NCI-H82 (cell line): ENCODE data around the gene NEURL1.

Experiments
- DNase-seq: peaks from one replicate; lab custom pipeline; 2025; lab: John Stamatoyannopoulos, UW

NEURL1 gene

GRCh38 chr10:103564776-103565520, 71.4 kb downstream of the NEURL1 start:
- DNase-seq = peak; percentile 53

- no peak for DNase-seq
Observed at GRCh38 chr10:103566536-103566935, 73.0 kb downstream of the NEURL1 start.

- no peak for DNase-seq
Observed at GRCh38 chr10:103568505-103568904, 75.0 kb downstream of the NEURL1 start.

GRCh38 chr10:103569896-103570295, 76.4 kb downstream of the NEURL1 start:
- no peak for DNase-seq

- DNase-seq = no peak
Observed at GRCh38 chr10:103570844-103571655, 77.5 kb downstream of the NEURL1 start.

GRCh38 chr10:103571656-103571975, 78.1 kb downstream of the NEURL1 start:
- no peak for DNase-seq

GRCh38 chr10:103572347-103573204, 79.1 kb downstream of the NEURL1 start:
- DNase-seq = no peak

- DNase-seq = no peak
Observed at GRCh38 chr10:103573205-103573487, 79.6 kb downstream of the NEURL1 start.

GRCh38 chr10:103574097-103575061, 80.9 kb downstream of the NEURL1 start:
- DNase-seq = peak; percentile 46

GRCh38 chr10:103575416-103576075, 82.0 kb downstream of the NEURL1 start:
- no peak for DNase-seq

GRCh38 chr10:103576076-103576471, 82.6 kb downstream of the NEURL1 start:
- DNase-seq = no peak

- peak; percentile 48 for DNase-seq
Observed at GRCh38 chr10:103576862-103577261, 83.4 kb downstream of the NEURL1 start.

- no peak for DNase-seq
Observed at GRCh38 chr10:103578782-103579382, 85.4 kb downstream of the NEURL1 start.

- DNase-seq = no peak
Observed at GRCh38 chr10:103580011-103580410, 86.5 kb downstream of the NEURL1 start.

- no peak for DNase-seq
Observed at GRCh38 chr10:103580430-103580829, 86.9 kb downstream of the NEURL1 start.

GRCh38 chr10:103581499-103581898, 88.0 kb downstream of the NEURL1 start:
- no peak for DNase-seq

- DNase-seq = no peak
Observed at GRCh38 chr10:103582331-103583123, 89.0 kb downstream of the NEURL1 start.

GRCh38 chr10:103583871-103584215, 90.3 kb downstream of the NEURL1 start:
- DNase-seq = no peak

- no peak for DNase-seq
Observed at GRCh38 chr10:103584216-103585010, 90.9 kb downstream of the NEURL1 start.
